DMS 273 (cell line): ENCODE results near the gene RBM15B.

ENCODE experiments used
- DNase-seq: peaks from one replicate; lab custom pipeline; 2025; ENCODE audit not compliant: unreplicated experiment; lab: John Stamatoyannopoulos, UW

The RBM15B gene

GRCh38 chr3:51390246-51391074, 625 bp upstream of the RBM15B start:
- no peak for DNase-seq

GRCh38 chr3:51391566-51392354, 675 bp downstream of the RBM15B start:
- DNase-seq, result peak; percentile 59

- DNase-seq, result no peak
Observed at GRCh38 chr3:51392355-51393133, 1.5 kb downstream of the RBM15B start.

GRCh38 chr3:51393134-51393495, 2.0 kb downstream of the RBM15B start:
- DNase-seq, result no peak

- DNase-seq, result no peak
Observed at GRCh38 chr3:51393564-51393963, 2.5 kb downstream of the RBM15B start.

GRCh38 chr3:51394541-51394940, 3.5 kb downstream of the RBM15B start:
- no peak for DNase-seq

- no peak for DNase-seq
Observed at GRCh38 chr3:51395493-51396213, 4.6 kb downstream of the RBM15B start.

- no peak for DNase-seq
Observed at GRCh38 chr3:51396401-51396800, 5.3 kb downstream of the RBM15B start.

GRCh38 chr3:51397392-51397791, 6.3 kb downstream of the RBM15B start:
- DNase-seq, result no peak

GRCh38 chr3:51398595-51399310, 7.7 kb downstream of the RBM15B start:
- no peak for DNase-seq

GRCh38 chr3:51400166-51400565, 9.1 kb downstream of the RBM15B start:
- no peak for DNase-seq

GRCh38 chr3:51401735-51402134, 10.7 kb downstream of the RBM15B start:
- no peak for DNase-seq

GRCh38 chr3:51403675-51404074, 12.6 kb downstream of the RBM15B start:
- DNase-seq, result no peak

- DNase-seq, result no peak
Observed at GRCh38 chr3:51408021-51408420, 16.9 kb downstream of the RBM15B start.

GRCh38 chr3:51408813-51409212, 17.7 kb downstream of the RBM15B start:
- no peak for DNase-seq

- no peak for DNase-seq
Observed at GRCh38 chr3:51422211-51422610, 31.1 kb downstream of the RBM15B start.

GRCh38 chr3:51426921-51427320, 35.8 kb downstream of the RBM15B start:
- DNase-seq, result no peak

GRCh38 chr3:51429138-51429537, 38.1 kb downstream of the RBM15B start:
- DNase-seq, result no peak

GRCh38 chr3:51434110-51434509, 43.0 kb downstream of the RBM15B start:
- DNase-seq, result no peak

GRCh38 chr3:51434746-51435327, 43.8 kb downstream of the RBM15B start:
- peak; percentile 67 for DNase-seq
